GM18502 (cell line): ENCODE data around the gene KIRREL1.

Source experiments
- ATAC-seq: cut with Tn5 transposase; IDR thresholded peaks from one replicate; pipeline ENCODE4 v1.9.1; 2021; ENCODE audit warnings: mild to moderate bottlenecking; ENCODE audit not compliant: unreplicated experiment, poor library complexity

Gene KIRREL1

DNA sequence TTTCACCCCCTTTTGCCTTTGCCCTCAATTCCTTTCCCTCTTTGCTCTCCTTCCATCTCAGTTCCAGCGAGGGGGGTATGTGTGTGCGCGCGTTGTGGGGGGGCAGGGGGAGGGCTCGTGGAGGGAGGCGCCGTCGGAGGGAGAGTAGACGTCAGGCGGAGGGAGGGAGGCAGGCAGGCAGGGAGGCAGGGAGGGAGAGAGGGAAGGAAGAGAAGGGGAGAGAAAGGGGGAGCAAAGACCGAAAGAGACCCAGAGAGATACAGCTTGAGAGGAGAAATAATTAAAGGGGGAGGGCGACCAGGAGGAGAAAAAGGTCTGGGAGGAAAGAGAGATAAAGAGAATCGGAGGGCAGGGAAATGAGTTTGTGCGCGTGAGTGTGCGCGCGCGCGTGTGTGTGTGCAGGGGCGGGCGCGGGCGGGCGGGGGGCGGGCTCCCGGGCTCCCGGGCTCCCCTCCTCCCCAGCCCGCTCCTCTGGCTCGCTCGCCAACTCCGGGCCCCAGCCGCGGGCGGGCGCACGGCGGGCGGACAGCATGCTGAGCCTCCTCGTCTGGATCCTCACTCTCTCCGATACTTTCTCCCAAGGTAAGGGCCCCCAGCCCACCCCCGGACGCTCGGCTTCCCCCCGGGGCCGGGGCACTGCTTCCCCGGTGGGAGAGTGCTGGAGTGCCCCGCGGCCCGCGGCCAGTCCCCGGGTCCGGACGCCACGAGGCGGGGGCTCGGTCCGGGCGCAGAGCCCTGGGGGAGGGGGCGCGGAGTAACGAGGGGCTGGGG is at the start of gene KIRREL1:
TSS of gene KIRREL1 (plus strand) at position 499 of the 771 bp plus-strand sequence. CDS start at position 531, 32 bp downstream.
- no peak for ATAC-seq

DNA sequence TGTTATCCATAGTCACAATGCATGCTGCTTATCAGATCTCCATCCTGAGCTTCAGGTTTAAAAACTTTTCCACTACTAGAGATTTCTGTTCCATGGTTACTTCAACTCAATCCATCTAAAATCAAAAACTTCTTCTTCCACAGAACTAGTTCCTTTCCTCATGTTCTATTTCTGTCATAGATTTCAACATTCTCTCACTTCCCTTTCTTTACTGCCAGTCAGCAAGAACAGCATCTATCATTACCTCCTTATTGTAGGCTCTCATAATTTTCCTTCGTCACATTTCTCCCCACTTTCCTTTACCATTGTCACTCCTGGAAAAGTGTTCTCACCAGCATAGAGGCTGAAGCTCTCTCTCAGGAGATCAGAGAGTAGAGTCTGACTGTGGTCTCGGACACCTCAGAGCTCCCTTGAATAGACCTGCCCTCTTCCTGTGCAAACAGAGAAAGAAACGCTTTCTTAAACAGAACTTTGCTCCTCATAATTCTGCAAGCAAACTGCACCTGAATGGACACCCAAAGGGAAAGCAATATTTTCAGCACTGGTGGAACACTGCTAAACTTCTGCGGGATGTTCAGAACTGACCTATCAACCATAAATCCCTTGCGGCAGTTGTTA is 48.7 kb upstream of the KIRREL1 start:
- ATAC-seq: no peak

DNA sequence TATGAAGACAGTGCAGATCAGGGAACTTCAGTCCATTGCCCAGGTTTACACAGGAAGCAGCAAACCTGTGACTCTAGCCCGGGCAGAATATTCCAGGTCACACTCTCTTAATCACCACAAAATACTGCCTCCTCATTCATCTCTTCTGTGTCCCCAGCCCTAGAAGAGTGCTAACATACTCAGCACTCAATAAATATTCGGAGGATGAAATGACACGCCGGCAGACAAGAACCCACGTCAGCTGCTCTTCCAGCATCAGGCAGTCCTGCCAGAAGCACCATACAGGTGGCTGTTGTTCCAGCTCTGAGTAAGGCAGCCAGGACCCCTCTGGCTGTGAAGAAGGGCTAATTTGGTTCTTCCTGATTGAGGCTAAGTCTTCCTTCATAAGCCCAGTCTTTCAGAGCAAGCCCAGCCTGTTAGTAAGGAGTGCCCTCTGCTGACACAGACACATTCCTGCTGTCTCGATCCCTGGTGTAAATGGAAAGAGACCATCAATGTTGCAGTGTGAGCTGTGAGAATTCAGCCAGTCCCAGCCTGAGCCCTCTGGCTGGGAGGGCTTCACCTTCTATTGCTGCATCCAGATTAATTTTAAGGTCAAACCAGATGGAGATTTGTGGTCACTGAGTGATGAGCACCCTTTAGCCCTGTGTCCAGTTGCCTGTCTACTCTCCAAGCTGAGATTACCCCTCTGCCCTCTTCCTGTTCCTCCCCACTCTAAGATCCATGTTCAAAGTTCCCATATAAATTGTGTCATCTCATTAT is 45.0 kb upstream of the KIRREL1 start:
- ATAC-seq: no peak

DNA sequence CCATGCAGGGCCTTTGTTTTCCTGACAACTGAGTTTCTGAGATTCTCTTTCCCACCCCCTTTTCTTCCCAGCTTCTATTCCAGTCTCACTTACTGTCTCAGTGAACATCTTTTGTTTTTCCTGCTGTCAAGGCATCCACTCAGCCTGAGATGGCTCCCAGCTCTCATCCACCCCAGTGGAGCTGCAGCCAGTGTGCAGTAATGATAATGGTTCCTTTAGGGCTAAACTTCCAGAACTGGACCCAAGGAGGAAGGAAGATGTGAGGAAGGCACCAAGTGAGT is 44.4 kb upstream of the KIRREL1 start:
- ATAC-seq: no peak

DNA sequence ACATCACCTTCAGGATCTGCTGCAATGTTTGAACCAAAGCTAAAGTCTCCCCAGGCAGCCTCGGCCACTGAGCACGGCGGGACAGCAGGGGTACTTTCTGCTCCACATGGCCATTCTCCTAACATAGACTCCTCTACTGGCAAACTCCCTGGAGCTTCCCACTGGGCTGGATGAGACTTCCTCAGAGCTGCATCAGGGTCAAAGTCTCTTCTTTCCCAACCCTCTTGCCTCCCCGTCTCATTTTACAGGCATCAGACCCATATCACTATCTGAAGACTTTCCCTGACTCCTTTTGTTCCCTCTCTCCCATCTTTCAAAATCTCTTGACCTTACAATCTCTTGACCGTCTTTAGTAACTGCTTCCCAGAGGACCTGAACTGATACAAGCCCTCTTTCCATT is 42.2 kb upstream of the KIRREL1 start:
- no peak for ATAC-seq

DNA sequence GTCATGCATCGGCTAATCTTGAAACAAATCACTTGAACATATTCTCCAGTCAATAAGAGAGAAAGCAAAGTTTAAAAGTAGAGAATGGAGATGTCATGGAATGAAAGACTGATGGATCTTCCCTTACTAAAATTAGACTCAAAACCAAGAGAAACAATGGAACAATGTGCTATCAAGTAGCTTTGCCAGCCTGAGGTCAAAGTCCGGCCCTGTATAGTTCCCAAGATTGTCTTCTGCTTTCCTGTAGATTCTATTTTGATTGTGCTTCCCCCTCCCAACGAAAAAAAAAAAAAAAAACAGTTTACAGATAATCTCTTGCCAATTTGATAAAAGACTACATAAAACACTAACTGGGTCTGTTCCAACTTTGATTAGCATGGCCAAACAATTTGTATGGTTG is 40.8 kb upstream of the KIRREL1 start:
- no peak for ATAC-seq

DNA sequence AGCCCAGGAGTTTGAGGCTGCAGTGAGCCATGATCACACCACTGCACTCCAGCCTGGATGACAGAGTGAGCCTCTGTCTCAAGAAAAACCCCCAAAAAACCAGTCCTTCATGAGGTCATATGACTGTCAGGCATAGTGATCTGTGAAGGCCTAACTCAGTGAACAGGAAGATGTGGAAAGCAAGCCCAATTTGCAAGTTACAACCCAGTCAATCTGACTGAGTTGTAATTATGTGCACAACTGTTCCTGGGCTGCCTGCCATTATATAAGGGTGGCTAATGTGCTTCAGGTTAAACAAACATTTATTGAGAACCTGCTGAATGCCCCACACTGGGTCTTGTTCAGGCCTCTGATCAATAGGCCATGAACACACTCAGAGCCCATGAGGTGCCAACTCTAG is 38.2 kb upstream of the KIRREL1 start:
- no peak for ATAC-seq

DNA sequence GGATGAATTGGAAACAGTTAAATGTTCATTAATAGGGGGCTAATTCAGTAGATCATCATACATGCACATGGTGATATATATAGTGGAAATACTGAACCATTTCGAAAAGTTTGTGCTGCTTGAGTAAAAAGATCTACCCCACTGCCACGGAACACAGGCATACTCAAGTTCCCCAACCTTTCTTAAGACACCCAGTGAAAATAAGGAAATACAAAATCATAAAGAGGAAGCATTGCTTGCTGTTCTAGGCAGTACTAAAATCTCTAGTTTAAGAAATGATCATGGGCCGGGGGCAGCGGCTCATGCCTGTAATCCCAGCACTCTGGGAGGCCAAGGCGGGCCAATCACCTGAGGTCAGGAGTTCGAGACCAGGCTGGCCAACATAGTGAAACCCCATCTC is 37.6 kb upstream of the KIRREL1 start:
- no peak for ATAC-seq

DNA sequence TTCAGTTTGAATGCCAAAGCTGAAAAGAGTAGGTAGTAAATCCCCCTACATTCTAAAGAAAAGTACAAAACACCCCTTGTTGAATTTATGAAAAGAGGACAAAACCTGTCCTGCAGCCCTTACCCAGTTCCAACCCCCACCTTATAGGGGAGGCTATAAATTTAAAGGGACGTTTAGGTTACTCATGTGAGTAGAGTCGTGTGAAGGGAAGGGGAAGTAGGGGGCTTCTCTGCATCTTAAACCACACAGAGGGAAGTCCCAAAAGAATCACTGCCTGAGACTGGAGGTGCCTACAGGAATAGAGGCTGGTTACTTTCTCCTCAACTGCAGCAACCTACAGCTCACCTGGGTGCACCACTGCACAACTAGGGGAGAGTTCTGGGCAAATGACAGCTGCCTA is 36.7 kb upstream of the KIRREL1 start:
- ATAC-seq: no peak

DNA sequence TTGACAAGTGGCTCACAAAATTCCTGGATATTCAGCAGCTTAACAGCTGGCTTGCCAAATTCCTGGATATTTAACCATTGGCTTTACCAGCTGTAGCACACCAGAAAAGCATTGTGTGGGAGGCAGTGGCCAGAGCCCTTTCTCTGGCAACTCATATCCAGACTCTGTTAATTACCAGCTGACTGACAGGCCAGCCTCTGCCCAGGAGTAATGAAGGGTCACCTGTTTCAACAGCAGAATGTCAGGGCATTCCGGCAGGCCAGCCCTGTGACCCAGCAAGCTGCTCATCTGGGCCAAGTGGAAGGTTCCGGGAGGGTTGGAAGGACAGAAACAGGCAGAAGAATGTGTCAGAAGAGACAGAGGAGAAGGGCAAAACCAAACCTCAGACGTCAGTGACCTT is 35.2 kb upstream of the KIRREL1 start:
- ATAC-seq: no peak

DNA sequence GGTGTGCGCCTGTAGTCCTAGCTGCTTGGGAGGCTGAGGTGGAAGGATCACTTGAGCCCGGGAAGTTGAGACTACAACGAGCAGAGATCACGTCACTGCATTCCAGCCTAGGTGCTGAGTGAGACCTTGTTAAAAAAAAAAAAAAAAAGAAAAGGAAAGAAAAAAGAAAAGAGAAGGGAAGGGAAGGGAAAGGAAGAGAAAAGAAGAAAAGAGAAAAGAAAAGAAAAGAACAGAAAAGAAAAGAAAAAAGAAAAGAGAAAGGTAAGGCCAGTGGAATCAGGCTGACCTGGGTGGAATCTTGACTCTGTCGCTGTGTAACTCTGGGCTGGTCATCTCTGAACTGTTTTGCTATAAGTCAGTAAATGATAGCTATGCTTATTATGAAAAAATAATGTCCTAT is 33.7 kb upstream of the KIRREL1 start:
- no peak for ATAC-seq

DNA sequence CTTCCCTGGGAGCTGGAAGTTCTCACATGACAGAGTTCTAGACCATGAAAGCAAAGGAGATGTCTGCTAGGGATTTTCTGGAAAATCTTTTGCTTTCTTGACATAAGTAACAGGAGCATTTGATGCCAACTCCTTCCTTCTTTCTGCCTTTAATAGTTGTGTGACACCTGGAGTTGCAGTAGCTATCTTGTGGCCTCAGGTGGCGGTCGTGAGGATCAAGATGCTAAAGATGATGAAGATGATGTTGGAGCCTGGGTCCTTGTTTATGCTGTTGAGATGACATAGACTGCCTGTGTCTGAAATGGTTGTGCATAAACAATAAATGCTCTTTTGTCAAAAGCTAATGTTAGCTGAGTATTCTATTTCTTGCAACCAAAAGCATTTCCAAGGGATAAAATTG is 32.7 kb upstream of the KIRREL1 start:
- ATAC-seq: no peak

DNA sequence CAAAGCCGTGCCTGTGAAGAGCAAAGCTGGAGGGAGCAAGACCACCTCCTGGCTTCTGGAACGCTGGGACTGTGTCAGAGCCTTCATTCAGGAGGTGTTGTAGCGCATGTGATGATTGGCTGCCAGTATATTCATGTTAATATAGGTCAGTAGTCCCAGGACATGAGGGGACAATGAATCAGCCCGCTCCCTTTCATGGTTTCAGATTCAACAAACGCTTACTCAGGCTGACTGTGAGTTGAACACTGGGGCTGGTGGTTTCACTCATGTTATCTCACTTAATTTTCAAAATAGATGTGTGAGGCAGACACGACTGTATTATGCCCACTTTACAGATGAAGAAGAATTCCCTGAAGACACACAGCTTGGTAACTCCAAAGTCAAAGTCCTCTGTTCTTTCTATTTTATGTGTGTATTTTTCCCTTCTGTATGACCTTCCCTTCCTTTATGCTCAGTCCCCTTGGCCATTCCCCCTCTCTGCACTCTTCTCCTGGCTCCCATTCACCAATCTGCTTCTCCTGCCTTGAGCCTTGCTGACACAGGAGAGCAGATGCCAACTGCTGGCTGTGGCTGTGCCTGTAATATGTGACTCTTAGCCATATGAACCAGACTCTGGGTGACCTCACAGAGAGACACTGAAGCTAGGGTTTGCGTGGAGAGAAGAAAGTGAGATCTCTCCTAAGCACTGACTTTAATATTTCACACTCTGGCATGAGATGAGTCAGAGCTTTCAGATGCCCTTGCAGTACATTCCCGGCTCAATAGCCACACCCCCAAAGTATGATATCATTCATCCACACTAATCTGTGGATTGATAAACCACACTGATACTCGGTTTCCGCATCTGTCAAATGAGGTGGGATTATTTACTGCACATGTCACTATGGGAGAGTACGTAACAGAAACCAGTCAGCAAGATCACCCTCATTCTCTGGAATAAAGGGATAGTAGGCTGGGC is 31.4 kb upstream of the KIRREL1 start:
- peak; percentile 58 for ATAC-seq

DNA sequence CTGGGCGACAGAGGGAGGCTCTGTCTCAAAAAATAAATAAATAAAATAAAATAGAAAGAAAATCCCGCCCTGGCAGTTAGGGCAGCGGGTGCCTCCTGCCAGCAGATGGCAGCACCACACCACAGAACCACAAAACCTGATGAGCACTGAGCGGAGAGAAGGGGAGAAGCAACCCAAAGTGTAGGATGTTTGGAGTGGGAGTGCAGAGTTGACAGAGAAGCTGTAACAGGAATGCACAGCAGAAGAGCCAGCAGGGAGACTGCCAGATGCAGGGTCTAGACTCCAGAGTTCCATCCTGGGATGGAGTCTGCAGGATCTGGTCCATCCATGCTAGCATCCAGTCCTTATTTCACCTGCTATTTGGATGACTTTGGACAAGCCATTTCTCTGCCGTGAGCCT is 29.7 kb upstream of the KIRREL1 start:
- ATAC-seq: no peak

DNA sequence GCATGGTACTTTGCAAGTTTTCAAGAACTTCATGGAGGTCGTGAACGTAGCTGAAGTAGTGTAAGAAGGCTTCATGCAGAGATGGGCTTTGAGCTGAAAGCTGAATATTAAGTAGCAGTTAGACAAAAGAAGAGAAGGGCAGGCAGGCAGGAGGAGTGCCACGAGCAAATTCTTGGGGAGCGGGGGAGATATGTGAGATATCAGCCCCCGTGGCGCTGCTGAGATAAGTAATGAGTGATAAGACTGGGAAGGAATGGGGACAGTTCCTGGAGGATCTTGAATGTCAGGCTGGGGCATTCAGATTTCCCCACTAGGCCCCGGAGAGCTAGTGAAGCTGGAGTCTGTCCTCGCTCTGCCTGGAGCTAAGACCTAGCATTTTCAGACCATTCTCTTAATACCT is 27.9 kb upstream of the KIRREL1 start:
- no peak for ATAC-seq

DNA sequence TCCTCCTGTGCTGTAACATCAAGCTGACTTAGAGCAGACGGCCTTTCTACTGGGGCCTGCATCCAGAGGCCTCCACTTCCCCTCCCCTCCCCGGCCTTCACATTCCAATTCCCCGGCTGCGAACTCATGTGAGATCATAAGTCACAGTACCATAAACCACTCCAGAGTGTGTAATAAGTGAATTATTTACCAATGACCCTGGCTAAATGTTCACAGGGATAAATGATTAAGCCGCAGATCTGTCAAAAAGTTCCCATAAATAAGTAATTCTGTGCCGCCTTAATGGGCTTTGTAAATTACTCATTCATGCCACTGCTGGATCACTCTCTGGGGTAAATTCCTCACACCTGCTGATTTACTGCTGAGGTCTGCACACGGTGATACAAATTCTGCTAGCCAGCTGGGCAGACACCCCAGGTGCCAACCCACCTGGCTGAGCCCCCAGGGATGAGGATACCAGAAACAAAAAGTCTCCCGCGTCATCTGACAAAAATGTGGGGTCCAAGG is 27.4 kb upstream of the KIRREL1 start:
- ATAC-seq: no peak

DNA sequence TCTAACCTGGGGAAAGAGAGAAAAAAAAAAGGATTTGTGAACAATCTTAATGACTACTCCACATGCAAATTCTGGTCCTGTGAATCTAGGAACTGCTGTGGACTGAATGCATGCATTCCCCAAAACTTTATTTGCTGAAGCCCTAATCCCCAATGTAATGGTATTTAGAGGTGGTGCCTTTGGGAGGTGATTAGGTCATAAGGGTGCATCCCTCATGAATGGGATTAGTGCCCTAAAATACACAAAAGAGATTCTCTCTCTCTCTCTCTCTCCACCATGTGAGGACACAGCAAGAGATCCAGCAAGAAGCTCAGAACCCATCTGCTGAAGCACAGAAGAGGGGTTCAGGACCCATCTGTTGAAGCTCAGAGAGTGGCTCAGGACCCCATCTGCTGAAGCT is 26.2 kb upstream of the KIRREL1 start:
- ATAC-seq: no peak

DNA sequence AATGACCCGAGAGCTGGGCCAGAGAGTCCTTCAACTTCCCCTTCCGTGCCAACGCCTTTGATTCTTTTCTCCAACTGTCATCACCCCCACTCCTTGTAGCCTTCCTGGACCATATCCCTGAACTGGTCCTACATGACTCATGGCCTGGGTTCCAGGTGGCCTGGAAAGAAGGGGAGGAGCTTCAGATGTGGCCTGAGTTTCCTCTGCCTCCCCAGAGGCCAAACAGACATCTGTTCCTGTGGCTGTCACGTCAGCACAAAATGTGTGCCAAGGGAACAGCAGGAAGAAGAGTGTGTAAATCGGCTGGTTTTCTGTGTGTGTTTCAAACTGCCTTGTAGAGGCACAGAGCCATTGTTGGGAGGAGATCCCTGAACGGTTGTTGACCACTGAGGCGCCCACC is 24.9 kb upstream of the KIRREL1 start:
- ATAC-seq: no peak

DNA sequence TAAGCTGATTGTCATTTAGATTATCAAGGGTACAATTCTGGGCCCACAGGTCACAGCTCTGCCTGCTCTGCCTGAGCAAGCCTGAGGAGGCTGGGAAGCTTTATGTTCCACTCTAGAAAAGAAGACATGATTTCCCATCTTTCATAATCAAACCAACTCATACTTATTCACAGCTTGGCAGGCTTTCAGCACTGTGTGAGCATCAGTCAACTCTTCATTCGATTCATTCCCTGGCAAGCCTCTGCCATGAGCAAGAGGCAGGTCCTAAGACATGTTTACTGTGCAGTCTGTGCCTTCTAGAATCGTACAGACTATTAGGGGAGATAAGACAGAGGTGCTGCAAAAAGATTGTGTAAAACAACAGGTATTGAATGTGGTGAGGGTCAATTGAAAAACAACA is 24.5 kb upstream of the KIRREL1 start:
- ATAC-seq: no peak

DNA sequence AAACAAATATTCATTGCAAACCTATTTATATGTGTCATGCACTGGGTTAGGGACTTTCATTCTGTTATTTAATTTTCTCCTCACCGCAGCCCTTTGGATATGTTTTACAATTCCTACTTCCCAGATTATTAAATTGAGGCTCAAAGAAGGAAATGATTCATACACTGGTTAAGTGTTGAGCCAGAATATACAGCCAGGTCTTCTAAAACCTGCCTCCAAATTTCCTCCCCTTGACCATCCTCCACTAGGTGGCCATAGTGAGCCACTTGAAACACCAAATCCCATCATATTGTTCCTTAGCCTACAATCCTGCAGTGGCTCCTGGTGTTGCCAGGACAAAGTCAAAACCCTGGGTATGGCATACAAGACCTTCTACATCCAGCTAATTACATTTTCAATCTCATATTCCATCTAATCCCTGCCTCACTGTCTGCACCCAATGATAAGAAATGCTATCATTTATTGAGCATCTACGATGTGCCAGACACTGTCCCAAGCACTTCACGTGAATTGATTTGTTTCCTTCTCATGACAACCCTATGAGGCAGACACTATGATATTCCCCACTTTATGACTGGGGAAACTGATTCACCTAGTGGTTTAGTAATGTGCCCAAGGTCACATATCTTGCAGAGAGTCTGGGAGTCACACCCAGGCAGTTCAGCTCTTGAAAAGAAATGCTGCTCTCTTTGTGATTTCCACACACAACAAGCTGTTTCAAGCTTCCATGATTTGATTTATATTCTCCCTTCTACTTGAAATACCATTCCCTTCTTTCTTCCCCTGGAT is 23.6 kb upstream of the KIRREL1 start:
- ATAC-seq: no peak
